HCT116 (cell line): ENCODE data around the gene RASSF3.

Experiments
- ATF3 ChIP-seq: IDR thresholded peaks from 2 replicates; pipeline ENCODE4 v1.6.1; 2012
- CEBPB ChIP-seq: IDR thresholded peaks from 2 replicates; pipeline ENCODE4 v1.6.1; 2012; ENCODE audit warnings: low read depth
- CTCF ChIP-seq, 3 experiments: fragments of 200-600 bp in 1 of 3; sonication (generic) in 1 of 3; IDR thresholded peaks in 2 of 3; conservative IDR thresholded peaks in 1 of 3; 2 replicates each; pipeline ENCODE4 v1.5.1; 2012 to 2017; ENCODE audit warnings: low read depth in 2 of 3, low read length in 2 of 3, antibody characterized with exemption in 1 of 3, borderline replicate concordance in 1 of 3, control low read depth in 1 of 3, mild to moderate bottlenecking in 1 of 3, mixed read lengths in 1 of 3, mixed run types in 1 of 3, moderate library complexity in 1 of 3; ENCODE audit not compliant: insufficient read depth in 1 of 3
- EZH2 ChIP-seq: fragments of 200-600 bp; sonication (generic); IDR thresholded peaks from 2 replicates; pipeline ENCODE4 v1.6.1; 2017; ENCODE audit warnings: antibody characterized with exemption, mixed run types
- EZH2phosphoT487 ChIP-seq: fragments of 200-600 bp; IDR thresholded peaks from 2 replicates; pipeline ENCODE4 v1.6.1; 2018; ENCODE audit warnings: antibody characterized with exemption, borderline replicate concordance
- FOSL1 ChIP-seq: IDR thresholded peaks from 2 replicates; pipeline ENCODE4 v1.6.1; 2012; ENCODE audit warnings: low read depth
- JUND ChIP-seq: IDR thresholded peaks from 2 replicates; pipeline ENCODE4 v1.6.1; 2012
- MAX ChIP-seq: IDR thresholded peaks from 2 replicates; pipeline ENCODE4 v1.6.1; 2012
- POLR2A ChIP-seq: IDR thresholded peaks from 2 replicates; pipeline ENCODE4 v1.7.0; 2011; ENCODE audit warnings: borderline replicate concordance; ENCODE audit not compliant: insufficient read depth, insufficient read length; ENCODE audit errors: extremely low read depth
- POLR2AphosphoS5 ChIP-seq: IDR thresholded peaks from 2 replicates; pipeline ENCODE4 v1.6.1; 2011; ENCODE audit warnings: mild to moderate bottlenecking, low read depth, low read length, moderate library complexity
- RAD21 ChIP-seq: IDR thresholded peaks from 2 replicates; pipeline ENCODE4 v1.6.1; 2012; ENCODE audit warnings: low read depth, mild to moderate bottlenecking
- SIN3A ChIP-seq: IDR thresholded peaks from 2 replicates; pipeline ENCODE4 v1.6.1; 2012; ENCODE audit warnings: low read depth
- TCF7L2 ChIP-seq: IDR thresholded peaks from 2 replicates; pipeline ENCODE4 v1.7.0; 2011; ENCODE audit warnings: borderline replicate concordance, inconsistent platforms; ENCODE audit not compliant: insufficient read depth, insufficient read length; ENCODE audit errors: extremely low read depth
- ZNF274 ChIP-seq: fragments of 200-500 bp; sonication (Bioruptor generic); IDR thresholded peaks from 2 replicates; pipeline ENCODE4 v1.6.1; 2014; ENCODE audit warnings: mild to moderate bottlenecking, low read depth, low read length, inconsistent platforms

- no peak for TF ChIP-seq CTCF (IDR thresholded peaks at IDR 0.05 in 2 of 3, conservative IDR thresholded peaks at IDR 0.05 in 1 of 3; ENCODE audit: borderline replicate concordance in 1 of 3, insufficient read depth in 1 of 3, low read depth in 2 of 3, low read length in 2 of 3)
- TF ChIP-seq EZH2 = no peak
- no peak for TF ChIP-seq CEBPB
- no peak for TF ChIP-seq RAD21
- no peak for TF ChIP-seq POLR2AphosphoS5
- TF ChIP-seq EZH2phosphoT487 = no peak
- TF ChIP-seq MAX = no peak
- TF ChIP-seq POLR2A = no peak
- TF ChIP-seq ZNF274 = no peak
- TF ChIP-seq FOSL1 = no peak
- no peak for TF ChIP-seq SIN3A
- no peak for TF ChIP-seq TCF7L2
- no peak for TF ChIP-seq JUND
- no peak for TF ChIP-seq ATF3
Observed at GRCh38 chr12:64694130-64695040, 84.1 kb downstream of the RASSF3 start.
